Stimulated activated CD4-positive, alpha-beta T cell treated with anti-CD3 and anti-CD28 coated beads, Interleukin-4, amount 100 ng/mL, for 48 hours (primary cell): ENCODE data around the gene DUSP7.

Experiments used
- DNase-seq, 2 donors: peaks; one replicate each; pipeline ENCODE4 v3.0.0-alpha.2; 2020; ENCODE audit warnings: low read depth in 2 of 2

Gene DUSP7

DNA sequence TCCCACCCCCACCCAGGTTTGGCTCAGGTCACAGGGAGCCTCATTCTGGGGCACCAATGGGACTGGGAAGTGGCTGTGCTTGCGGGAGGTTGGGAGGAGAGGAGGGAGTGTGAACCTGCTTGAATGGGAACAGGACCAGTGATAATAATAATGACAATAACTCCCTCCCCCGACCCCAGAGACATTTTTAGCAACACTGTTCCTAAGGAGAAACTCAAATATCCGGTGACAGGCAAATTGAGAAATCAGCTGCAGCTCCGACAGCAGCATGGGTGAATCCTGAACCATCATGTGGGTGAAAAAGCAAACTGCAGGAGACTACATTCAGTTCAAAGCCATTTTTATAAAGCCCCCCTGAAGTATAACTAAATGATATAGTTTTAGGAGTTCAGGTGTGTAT, 49.1 kb downstream of the DUSP7 start:
- no peak for DNase-seq

DNA sequence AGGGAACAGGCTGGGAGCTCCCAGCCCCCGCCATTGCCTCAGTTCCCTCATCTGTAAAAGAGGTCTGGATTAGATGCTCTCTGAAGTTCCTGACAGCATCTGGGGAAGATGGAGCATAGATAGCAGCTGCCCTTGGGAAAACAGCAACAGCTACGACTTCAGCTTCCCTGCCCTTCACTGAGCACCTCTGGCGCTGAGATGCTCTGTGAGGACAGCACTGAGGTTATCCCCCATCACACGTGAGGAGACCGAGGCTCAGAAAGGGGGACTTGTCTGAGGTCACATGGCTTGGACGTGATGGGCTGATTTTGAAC, 49.6 kb downstream of the DUSP7 start:
- no peak for DNase-seq

GRCh38 chr3:52006017-52006819, 50.2 kb downstream of the DUSP7 start:
- no peak for DNase-seq

- no peak for DNase-seq
Measured at GRCh38 chr3:52005571-52005986, 50.8 kb downstream of the DUSP7 start.

DNA sequence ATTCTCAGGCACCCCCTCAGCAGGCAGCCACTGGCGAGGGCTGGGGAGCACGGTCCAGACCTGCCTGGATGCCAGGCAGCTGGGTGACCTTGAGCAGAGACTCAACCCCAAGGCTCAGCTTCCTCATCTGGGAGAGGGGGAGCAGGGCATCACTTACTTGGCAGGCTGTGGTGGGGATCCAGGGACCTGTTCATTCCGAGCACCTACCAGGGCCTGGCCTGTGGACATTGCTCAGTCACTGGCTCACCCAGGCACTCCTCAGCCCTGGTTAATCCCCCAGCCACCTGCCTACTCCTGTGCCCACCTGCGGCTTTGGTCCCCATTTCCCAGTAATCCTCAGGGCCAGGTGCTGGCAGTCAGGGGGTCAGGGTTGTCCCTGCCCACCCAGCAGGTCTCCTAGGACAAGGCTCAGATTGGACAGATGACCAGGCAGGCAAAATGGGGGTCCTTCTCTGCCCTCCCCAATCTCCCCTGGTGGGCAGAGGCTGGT, 51.4 kb downstream of the DUSP7 start:
- DNase-seq = no peak

DNA sequence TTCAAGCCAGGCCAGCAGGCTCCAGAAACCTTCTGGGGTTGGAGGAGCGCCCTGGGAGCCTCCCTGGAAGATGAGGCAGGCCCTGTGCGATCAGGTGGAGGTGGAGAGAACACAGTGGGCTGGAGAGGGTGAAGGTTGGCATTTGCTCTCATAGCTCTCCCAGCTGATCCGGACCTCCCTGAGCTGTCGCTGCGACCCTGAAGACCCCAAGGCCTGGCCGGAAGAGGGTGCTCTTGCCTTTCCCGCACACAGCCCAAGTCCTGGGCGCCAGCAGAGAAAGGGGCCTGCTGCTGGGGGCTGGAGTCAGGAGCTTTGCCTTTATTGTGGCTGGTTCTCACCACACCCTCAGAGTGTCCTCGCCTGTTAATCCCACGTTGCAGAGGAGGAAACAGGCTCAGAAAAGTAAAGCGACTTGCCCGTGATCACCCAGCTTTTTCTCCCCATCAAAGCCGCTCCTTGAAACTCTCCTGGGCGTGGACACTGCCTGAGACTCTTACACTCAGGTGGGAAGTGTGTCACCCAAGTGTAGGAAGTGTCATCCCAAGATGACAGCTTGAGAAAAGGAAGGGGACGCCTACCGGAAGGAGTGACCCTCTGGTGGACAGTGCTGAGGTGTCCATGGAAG, 52.1 kb downstream of the DUSP7 start:
- DNase-seq = no peak

DNA sequence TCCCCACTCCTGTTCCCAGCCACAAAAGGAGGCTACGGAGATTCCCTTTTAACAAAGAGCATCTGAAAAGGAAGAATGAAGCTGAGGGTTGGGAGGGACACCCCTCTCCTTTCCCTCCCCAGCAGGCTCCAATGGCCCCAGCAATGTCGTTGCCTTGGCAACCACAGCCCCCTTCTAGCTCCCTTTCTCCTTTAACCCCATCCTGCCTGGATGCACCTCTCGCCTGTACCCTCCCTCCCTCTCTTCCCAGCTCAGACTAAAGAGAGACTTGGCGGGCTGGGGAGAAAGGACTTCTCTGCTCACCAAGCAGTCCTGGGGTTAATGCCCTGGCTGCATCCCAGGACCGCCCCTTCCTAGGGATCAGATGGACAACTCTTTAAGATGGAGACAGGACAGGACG, 53.6 kb downstream of the DUSP7 start:
- no peak for DNase-seq

DNA sequence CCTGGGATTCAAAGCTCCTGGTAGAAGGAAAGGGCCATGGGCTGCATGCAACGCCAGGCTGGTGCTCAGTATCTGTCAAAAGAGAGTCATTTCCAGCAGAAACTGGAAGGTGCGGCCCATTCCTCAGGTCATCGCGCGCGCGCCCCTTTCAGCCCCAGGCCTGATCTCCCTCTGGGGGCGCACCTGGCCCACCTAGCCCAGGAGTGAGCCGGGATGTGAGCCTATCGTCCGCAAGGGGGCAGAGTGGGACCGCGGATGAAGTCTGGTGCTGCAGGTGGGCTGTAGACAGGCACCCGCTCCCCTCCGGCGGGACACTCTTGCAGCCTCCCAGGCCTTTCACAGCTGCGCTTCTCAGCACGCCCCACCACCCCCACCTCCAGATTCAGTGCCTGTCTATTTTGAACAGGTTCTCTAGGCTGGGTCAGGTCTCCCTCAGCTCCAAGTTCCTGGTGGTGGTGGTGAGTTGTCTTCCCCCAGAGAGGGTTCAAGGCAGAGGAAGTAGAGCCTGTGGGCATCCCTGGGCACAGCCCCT, 54.9 kb downstream of the DUSP7 start:
- peak; percentile 77 to 79 for DNase-seq

DNA sequence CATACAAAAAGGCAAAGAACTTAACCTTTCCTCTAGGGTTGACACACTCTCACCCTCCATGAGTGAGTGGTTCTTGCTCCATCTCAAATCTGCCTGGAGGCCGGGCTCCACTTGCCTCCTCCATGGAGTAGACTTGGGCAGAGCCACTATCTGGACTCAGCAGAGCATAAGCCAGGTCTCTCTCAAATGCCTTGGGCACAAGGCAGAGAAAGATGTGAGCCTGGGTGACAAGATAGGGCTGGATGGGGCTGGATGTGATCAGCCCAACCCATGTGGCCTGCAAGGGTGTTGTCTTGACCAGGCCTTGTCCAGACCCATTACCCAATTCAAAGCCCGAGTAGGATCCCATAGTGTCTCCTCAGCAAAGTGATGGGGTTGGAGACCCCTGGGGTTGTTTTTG, 56.5 kb downstream of the DUSP7 start:
- DNase-seq = no peak
